NK-92 treated with Interleukin-12 subunit alpha and Interleukin-12 subunit beta, amount 100 ng/mL, for 24 hours (cell line): ENCODE results near the gene NEK7.
A peak's percentile ranks its signal among the peaks of the same experiment; 100 is the strongest.
"Not testable (repeated sequence)": the region's sequence is repeated elsewhere in the genome, so short reads cannot be mapped to it uniquely, and the experiment has no call there.

ENCODE experiments used
- DNase-seq: peaks from one replicate; lab custom pipeline; 2025; lab: John Stamatoyannopoulos, UW

Gene NEK7

DNA sequence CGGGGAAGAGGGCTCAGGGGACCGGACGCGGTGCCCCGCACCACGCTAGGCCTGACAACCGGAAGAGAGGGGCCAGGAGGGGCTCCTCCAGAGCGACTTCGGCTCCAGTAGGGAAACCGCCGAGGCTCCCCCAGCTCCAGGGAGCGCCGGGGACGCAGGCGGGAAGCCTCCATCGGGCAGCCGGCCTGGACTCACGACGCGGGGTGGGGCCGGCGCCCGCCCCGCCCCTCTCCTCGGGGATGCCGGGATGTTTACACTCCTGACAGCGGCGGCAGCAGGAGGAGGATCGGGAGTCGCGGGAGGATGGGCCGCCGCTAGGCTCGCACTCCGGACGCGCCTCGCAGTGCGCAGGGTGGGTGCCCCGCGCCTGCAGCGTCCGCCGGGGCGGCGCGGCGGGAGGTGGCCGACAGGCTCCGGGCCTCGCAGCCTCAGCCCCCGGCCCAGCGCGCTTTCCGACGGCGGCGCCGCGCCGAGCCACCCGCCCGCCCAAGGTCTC is at the start of gene NEK7:
Gene NEK7 (plus strand): TSS at position 254 of the 496 bp plus-strand sequence. CDS start 75,583 bp downstream, outside the sequence.
- peak; percentile 66 for DNase-seq

DNA sequence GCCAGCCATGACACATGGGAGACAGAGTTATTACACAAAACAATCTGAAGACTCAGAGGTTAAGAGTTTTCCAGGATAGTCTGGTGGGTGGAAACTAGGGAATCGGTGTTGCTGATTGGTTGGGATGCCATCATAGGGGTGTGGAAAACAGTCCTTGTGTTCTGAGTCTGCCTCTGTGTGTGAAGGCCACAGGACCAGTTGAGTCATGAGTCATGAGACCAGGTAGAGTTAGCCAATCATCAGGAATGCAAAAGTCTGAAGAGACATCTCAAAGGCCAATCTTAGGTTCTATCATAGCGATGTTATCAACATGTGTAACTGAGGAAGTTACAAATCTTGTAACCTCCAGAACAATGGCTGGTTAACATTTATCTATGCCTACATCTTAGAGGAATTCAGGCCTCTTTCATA is 49.7 kb upstream of the NEK7 start:
- no peak for DNase-seq

DNA sequence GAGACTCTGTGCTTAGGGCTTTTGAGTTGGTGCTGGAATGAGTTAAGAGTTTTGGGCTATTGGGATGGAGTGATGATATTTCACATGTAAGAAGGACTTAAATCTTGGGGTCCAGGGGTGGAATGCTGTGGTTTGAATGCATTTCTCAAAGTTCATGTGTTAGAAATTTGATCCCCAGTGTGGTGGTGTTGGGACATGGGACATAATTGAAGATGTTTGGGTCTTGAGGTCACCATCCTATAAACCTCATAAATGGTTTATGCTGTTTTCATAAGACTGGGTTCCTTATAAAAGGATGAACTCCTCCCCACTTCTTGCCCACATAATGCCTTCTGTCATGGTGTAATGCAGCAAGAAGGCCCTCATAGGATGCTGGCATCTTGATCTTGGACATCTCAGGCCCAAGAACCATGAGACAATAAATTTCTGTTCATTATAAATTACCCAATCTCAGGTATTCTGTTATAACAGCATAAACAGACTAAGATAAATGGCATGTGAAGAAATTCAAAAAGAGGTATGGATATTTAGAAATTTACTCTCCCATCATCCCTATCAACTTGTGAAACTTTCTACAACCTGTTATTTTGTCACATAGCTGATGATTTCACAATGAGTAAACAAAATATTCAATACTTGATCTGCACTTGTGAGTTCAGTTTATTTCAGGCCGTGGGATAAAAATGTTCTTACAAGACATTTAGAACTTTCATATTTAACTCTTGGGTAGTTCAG is 48.0 kb upstream of the NEK7 start:
- DNase-seq: no peak

DNA sequence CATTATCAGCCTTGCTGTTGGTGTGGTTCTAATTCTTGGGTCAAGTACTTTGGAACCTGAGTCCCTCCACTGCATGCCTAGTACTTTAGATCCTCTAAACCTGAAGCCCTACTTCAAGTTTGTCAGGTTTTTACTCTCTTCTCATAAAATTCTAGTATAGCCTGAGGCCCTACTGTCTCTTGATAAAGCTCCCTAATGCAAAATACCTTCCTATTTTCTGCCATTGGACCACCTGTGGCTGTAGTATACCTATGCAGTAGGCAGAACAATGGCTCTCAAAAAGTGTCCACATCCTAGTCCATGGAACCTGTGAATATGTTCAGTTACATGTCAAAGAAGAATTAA is 47.5 kb upstream of the NEK7 start:
- DNase-seq: no peak

DNA sequence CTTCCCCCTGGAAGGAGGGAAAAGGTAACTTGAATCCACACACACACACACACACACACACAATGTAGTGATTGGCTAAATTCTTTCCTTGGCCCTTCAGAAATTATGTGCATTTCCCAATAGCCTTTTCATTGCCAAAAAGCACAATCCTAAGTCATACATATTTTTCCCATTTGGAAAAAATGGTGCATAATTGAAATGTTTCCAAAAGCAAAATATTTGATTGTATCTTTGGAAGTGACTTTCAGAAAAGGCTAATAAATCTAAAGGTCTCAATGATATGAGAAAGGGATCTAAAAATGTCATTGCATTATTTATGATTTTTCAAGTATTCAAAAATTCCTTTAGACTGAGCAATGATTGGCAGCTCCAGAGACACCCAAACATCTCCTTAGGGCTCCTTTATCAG is 43.5 kb upstream of the NEK7 start:
- DNase-seq: no peak

DNA sequence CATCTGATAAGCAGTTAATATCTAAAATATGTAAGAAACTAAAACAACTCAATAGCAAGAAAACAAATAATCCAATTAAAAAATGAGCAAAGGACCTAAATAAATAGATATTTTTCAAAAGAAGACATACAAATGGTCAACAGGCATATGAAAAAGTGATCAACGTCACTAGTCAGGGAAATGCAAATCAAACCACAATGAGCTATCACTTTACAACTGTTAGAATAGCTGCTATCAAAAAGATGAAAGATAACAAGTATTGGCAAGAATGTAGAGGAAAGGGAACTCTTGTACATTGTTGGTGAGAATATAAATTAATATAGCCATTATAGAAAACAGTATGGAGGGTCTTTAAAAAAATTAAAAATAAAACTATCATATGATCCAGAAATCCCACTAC is 40.7 kb upstream of the NEK7 start:
- no peak for DNase-seq

DNA sequence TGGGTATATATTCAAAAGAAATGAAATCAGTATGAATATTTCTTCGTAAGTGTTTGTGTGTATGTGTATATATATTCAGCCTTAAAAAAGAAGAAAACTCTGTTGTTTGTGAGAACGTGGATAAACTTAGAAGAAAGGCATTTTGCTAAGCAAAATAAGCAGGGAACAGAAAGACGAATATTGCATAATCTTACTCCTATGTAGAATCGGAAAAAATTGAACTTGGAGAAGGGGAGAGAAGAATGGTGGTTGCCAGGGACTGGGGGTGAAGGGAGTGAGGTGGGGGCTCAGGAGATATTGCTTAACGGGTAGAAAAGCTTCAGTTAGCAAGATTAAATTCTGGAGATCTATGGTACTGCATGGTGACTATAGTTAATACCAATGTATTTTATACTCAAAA is 40.3 kb upstream of the NEK7 start:
- DNase-seq: no peak

DNA sequence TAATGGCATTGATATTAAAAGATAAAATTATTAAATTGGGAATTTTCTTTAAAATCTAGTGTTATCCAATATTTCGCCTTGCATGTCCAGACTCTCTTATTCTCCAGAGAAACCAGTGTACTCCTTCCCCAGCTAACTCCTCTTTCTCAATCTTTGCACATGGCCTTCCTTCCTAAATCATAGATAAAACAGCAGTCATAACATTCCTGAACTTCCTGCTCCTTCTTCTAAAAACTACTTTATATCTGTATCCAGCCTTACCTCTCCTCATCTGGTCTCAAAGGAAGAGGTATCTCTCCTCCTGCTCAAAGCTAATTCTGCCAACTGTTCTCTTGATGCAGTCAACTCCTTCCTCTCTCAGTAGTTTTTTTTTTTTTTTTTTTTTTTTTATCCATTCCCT is 39.5 kb upstream of the NEK7 start:
- DNase-seq: no peak

DNA sequence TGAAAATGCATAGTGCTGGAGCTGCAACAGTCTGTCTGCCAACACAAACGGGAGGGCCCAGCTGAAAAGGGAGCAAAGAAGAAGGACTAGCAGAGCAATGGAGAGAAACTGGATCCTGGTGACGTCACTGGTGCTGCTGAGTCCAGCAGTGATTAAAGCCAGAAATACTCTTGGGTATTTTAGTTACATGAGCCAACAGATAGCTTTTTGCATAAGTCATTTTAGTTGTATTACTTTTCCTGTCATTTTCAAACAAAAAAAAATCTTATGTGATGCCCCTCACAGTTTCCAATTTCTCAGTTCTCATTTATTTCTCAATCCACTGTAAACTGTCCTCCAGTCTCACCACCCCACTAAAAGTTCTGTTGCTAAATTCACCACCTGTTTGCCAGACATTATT is 38.7 kb upstream of the NEK7 start:
- no peak for DNase-seq

DNA sequence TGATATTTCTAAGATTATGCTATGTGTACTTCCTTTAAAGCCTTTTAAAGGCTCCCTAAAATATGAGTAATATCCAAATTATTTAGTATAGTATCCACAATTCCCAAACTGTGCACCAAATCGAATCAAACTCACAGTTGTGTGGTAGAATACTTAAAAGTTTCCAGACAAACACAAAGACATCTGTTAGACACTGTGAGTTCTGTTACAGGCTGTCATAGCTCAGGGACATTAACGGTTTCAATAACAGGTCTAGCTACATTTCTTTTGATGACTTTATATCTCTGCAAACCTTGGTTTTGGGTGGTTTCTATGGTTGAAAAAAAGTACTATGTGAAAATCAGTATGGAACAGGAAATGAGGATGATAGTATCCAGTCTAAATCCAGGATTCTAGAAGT is 36.9 kb upstream of the NEK7 start:
- DNase-seq: no peak

DNA sequence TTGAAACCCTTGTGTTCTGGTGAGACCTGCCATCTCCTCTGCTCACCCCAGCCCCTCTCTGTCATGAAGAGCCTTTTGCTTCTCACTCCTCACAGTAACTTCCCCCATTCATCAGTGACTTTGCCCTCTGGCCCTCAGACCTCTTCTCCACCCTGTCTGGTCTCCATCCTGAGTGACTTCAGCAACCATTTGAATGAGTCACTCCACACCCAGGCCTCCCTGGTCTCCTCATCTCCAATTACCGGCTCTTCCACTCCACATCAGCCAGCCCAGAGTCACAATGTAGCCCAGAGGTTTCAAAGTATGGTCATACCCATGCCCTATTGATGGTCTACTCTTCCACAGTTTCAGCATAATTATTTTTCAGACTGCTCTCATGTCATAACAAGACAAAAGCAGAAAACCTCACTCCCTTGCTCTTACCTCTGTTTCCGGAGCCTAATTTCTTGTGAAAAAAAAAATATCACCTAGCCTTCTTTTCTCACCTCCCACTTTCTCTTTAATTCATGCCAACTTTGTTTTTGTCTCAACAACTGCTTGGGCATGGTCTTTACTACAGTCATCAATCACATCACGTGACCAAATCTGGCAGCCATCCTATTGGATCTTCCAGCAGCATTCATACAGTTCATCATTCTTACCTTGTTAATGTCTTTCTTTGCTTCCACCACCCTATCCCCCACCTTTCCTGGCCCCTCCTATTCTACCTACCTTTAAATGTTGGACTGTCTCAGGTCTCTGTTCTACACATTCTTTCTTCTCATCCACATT is 35.6 kb upstream of the NEK7 start:
- no peak for DNase-seq

DNA sequence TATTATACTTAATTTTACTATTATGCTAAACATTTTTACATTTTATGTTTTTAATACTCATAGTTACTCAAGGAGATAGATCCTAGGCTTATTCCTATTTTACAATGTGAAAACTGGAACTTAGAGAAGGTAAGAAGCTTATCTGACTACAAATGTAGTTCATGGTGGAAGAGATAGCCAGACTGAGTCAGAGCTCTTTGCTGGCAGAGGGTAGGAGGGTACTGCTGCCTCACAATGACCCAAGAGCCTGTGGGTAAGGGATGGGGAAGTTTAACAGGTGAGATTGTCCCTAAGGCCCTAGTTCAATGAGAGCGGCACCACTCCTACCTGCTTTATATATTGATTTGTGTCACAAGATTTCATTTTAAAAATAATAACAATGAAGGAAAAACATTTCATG is 34.1 kb upstream of the NEK7 start:
- no peak for DNase-seq

DNA sequence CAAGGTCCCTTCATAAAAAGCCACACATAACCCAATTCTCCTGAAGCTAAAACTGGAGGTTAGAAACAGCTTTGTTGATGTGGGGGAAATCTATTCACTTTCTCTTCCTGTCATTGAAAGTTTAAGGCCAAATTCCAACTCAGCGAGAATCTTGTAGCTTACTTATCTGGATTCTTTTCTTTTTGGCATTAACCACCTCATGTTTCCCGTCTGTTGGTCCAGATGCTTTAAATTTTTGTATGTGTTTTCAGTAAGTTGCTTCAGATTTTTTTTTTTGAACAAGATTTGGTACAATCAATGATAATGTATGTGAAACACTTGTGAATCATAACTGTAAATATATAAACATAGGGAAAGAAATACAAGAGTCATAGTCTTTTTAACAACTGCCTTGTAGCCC is 33.7 kb upstream of the NEK7 start:
- DNase-seq: no peak

DNA sequence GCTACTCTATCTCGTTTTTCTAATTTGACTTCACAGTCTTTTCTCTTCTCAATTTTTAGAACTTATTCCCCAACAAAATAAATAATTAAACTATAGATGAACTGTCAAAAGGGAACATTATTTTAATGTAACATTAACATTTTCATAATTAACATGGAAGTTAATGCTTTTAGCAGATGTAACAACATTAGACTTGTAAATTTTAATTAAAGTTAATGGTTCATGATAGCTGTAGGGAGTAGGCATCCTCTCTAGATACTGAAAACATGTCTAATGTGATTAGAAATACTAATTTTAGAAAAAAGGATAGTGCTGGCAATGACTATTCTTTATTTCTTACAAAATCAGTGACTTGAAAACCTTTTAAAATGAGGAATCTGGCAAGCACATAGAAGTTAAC is 32.1 kb upstream of the NEK7 start:
- DNase-seq: no peak

DNA sequence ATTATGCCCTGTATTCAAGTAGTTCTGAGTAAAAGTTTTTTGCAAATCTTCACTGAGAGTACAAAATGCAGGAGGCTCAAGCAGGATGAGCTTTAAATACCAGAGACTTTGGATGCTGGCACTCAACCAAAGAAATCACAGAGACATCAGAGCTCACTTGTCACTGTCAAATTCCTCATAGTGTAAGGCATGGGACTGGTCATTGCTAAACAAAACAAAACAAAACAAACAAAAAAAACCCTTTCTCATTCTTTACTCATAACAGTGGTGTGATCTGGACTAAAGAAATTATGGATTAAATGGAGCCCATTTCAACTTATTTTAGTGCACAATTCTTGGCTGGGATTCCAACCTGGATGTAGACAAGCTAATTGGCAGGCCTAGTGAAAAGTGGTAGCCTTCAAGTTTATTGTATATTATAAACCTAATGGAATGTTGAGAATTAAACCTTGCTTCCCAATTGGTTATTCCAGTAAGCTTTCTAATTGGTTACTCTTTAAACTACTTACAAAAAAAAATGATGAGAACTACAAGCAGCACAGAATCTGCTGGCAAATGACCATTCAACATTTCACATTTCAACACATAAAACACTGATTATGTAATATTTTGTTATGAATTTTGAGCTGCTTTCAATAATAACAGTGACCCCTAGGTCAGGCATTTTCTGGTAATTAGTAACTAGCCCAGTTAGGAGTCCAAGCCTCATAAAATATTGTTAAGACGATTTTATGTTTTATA is 30.6 kb upstream of the NEK7 start:
- DNase-seq: no peak

DNA sequence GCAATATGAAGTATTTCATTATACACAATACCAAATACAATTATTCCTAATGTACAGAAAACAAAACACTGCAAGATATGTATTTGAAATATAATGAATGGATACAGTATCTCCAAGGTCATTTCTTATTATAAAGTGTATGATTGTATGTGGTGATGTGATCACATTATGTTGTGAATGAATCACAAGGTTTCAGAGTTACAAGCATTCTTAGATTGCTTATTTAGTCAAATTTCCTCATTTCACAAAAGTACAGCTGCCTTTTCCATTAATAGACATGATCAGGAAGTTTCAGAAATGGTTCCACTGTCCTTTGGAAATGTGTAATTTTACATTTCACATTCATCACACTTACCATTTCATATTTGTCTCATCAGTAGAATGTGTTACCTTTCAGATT is 28.3 kb upstream of the NEK7 start:
- no peak for DNase-seq

DNA sequence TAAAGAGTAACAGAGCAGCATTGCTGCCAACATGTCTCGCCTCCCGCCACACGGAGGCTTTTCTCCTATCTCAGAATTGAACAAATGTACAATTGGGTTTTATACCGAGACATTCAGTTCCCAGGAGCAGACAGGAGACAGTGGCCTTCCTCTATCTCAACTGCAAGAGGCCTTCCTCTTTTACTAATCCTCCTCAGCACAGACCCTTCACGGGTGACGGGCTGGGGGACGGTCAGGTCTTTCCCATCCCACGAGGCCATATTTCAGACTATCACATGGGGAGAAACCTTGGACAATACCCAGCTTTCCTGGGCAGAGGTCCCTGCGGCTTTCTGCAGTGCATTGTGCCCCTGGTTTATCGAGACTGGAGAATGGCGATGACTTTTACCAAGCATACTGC is 26.7 kb upstream of the NEK7 start:
- DNase-seq: not testable (repeated sequence)

DNA sequence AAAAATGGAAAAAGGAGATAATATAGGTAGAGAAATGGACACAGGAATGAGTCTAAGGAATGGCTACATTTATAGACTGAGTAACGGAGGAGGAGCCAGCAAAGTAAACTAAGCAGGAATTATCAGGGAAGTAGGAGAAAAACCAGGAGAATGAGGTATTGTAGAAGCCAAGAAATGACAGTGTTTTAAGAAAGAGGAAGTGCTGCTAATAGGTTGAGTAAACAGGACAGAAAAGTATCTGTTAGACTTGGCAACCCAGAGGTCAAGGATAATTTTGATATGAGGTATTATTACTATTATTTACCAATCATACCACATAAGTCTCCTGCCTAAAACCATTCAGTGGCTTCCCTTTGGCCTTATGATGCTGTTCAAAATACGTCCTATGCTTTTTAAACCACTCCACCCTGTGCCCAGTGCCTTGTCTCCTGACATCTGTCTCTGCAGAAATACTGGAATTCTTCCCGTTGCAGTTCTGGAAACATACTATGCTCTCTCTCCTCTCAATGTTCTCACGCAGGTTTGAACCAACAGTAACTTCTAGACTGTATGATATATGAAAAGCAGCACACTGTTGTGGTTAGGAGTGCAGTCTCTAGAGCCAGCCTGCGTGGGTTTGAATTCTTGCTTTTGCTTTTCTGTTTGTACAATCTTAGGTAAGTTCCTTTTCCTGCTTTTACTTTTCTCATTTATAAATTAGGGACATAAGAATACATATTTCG is 24.6 kb upstream of the NEK7 start:
- no peak for DNase-seq

DNA sequence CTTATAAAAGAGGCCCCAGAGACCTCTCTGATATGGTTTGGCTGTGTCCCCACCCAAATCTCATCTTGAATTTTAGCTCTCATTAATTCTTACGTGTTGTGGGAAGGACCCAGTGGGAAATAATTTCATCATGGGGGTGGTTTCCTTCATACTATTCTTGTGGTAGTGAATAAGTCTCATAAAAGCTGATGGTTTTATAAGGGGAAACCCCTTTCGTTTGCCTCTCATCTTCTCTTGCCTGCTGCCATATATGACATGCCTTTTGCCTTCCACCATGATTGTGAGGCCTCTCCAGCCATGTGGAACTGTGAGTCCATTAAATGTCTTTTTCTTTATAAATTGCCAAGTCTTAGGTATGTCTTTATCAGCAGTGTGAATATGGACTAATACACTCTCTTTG is 22.5 kb upstream of the NEK7 start:
- no peak for DNase-seq

DNA sequence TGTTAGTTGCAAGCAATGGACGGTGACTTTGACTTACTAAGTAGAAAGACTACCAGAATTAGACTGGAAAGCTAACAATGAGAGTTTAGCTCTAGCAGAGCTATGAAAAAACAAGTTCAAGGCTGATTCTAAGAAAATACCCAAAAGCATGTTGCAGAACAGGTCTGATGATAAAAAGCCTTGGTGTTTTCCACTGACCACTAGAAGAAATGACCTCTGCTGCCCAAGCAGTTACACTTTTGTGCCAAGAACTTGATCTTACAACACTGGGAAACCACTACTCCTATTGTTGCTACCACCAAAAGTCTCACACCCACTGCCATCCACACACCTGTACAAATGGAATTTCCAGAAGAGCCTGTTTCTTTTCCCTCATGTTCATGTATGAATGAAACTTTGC is 21.4 kb upstream of the NEK7 start:
- DNase-seq: no peak

DNA sequence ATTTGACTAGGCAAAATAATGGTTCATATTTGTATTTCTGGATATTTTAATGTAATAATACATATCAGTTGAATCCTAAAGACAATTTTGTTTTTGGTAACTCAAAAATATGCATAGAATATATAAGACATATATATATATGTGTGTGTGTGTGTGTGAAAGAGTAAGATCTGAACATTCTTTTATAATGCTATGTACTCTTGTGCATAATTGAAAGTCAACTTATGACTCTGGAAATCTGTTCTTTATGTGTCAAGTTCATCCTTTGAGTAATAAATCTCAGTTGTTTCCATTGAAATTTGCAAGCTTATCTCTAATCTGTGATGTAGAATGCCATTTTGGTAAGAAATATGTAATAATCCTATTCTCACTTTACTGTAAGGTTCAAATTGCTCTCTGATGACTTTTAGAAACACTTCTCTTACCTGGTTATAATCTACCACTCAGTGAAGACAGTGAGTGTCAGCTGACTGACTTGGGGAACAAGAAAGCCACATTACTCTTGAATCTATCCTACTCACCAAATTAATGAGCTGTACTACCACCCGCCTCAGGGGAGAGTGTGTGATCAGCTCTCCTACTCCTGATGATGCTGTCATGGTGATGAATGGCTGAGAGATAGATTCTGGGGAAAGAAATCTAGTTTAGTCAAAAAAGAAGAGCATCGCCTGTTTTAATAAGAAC is 15.0 kb upstream of the NEK7 start:
- no peak for DNase-seq

DNA sequence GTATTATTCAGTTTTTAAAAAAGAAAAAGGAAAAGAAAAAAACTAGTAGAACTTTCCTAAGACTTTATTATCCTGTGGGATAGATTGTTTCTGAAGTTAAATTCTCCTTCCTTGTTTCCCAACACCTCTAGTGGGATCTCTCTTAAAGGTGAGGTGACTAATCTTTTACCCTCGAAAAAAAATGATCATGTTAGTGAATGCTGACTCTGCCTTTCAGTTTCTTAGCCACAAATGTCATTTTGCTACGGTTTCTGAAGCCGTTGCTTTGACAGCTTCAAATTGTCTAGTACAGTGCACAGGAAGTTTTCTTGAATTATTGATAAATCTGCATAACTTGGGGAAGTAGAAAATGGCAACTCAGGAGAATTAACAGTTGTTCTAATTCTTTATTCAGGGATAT is 13.0 kb upstream of the NEK7 start:
- DNase-seq: no peak
